ENCODE measurements around the gene RBM20. TPM values are rescaled to one million over a fixed set of nuclear protein-coding genes. Genes with fewer than 3 reads are reported as not detected.
A peak's percentile ranks its signal among the peaks of the same experiment; 100 is the strongest.

RBM20 gene
- total RNA-seq, 2 donors from 2014 or later: 51.7 to 59.9 TPM

GRCh38 chr10:110852255-110852896, 208.2 kb downstream of the RBM20 start:
- TF ChIP-seq CTCF (IDR thresholded peaks at IDR 0.05): no peak
- Histone ChIP-seq H3K36me3 (no peaks in the 10 kb centered on the region), H3K9me3 (no peaks in the 10 kb centered on the region), H3K27ac (no peak overlapping the region), H3K27me3 (no peaks in the 10 kb centered on the region), H3K4me1 (peaks cover 0 to 3% of the 10 kb centered on the region in 2 donors), H3K4me3 (no peak overlapping the region)
- DNase-seq (ENCODE audit: low spot score): no peak

GRCh38 chr10:110852947-110853346, 208.8 kb downstream of the RBM20 start:
- Histone ChIP-seq H3K27me3 (no peaks in the 10 kb centered on the region), H3K4me3 (no peak overlapping the region), H3K9me3 (no peaks in the 10 kb centered on the region), H3K27ac (no peak overlapping the region), H3K36me3 (no peaks in the 10 kb centered on the region), H3K4me1 (peaks cover 0 to 9% of the 10 kb centered on the region in 2 donors)
- DNase-seq (ENCODE audit: low spot score): no peak
- no peak for TF ChIP-seq CTCF (IDR thresholded peaks at IDR 0.05)

GRCh38 chr10:110853921-110854605, 209.9 kb downstream of the RBM20 start:
- DNase-seq (ENCODE audit: low spot score): no peak
- Histone ChIP-seq H3K4me3 (no peak overlapping the region), H3K4me1 (peaks cover 0 to 18% of the 10 kb centered on the region in 2 donors), H3K27ac (no peak overlapping the region), H3K27me3 (no peaks in the 10 kb centered on the region), H3K9me3 (no peaks in the 10 kb centered on the region), H3K36me3 (no peaks in the 10 kb centered on the region)
- no peak for TF ChIP-seq CTCF (IDR thresholded peaks at IDR 0.05)

- no peaks in the 10 kb centered on the region for H3K9me3 ChIP-seq
- H3K4me1 ChIP-seq: peaks cover 0 to 36% of the 10 kb centered on the region in 2 donors
- H3K27ac ChIP-seq: no peak overlapping the region
- no peaks in the 10 kb centered on the region for H3K27me3 ChIP-seq
- no peaks in the 10 kb centered on the region for H3K36me3 ChIP-seq
- no peak overlapping the region for H3K4me3 ChIP-seq
- DNase-seq (ENCODE audit: low spot score): peak; percentile 58
- no peak for TF ChIP-seq CTCF (IDR thresholded peaks at IDR 0.05)
Measured at GRCh38 chr10:110857265-110858171, 213.4 kb downstream of the RBM20 start.

- Histone ChIP-seq H3K4me1 (peaks cover 0 to 36% of the 10 kb centered on the region in 2 donors), H3K27ac (peak overlapping the region in 1 of 2 donors; percentile 20), H3K27me3 (no peaks in the 10 kb centered on the region), H3K4me3 (no peak overlapping the region), H3K9me3 (no peaks in the 10 kb centered on the region), H3K36me3 (no peaks in the 10 kb centered on the region)
- no peak for DNase-seq (ENCODE audit: low spot score)
- TF ChIP-seq CTCF (IDR thresholded peaks at IDR 0.05): no peak
Measured at GRCh38 chr10:110858297-110858934, 214.3 kb downstream of the RBM20 start.
